Choroid plexus epithelial cell (primary cell): ENCODE measurements around the gene OR5AU1.

ENCODE experiments used
- DNase-seq: peaks from one replicate; pipeline ENCODE4 v3.0.0-alpha.2; 2010; ENCODE audit warnings: low read depth
- H3K4me3 ChIP-seq: 2 replicates; pipeline ENCODE4 v1.5.1; 2011; ENCODE audit warnings: low read depth, mild to moderate bottlenecking, control low read depth, low read length, moderate library complexity
- CTCF ChIP-seq: conservative IDR thresholded peaks from 2 replicates; pipeline ENCODE4 v1.5.1; 2011; ENCODE audit warnings: low read depth, mild to moderate bottlenecking, control low read depth, inconsistent platforms, low read length, moderate library complexity

OR5AU1 gene

GRCh38 chr14:21106498-21107282, 49.2 kb downstream of the OR5AU1 start:
- TF ChIP-seq CTCF: peak; percentile 93
- peak; percentile 86 for DNase-seq
- H3K4me3 ChIP-seq: no peak overlapping the region

GRCh38 chr14:21106176-21106497, 49.7 kb downstream of the OR5AU1 start:
- H3K4me3 ChIP-seq: no peak overlapping the region
- DNase-seq: peak; percentile 54
- no peak for TF ChIP-seq CTCF

GRCh38 chr14:21105095-21105494, 50.8 kb downstream of the OR5AU1 start:
- no peak overlapping the region for H3K4me3 ChIP-seq
- TF ChIP-seq CTCF: no peak
- DNase-seq: no peak
